Mammary epithelial cell (primary cell): ENCODE data around the gene NBPF3.

ENCODE experiments used
- EZH2 ChIP-seq: IDR thresholded peaks from 2 replicates; pipeline ENCODE4 v1.6.1; 2012; ENCODE audit warnings: low read length, inconsistent platforms, borderline replicate concordance
- TF ChIP-seq, protein P1 (sequence below), 2 donors: IDR thresholded peaks in 1 of 2; conservative IDR thresholded peaks in 1 of 2; 2 replicates each; pipeline ENCODE4 v1.5.1; 2011 to 2012; ENCODE audit warnings: inconsistent platforms in 2 of 2, low read length in 2 of 2, mild to moderate bottlenecking in 2 of 2, control low read depth in 1 of 2, low read depth in 1 of 2; ENCODE audit not compliant: insufficient read depth in 1 of 2; ENCODE audit errors: extremely low read depth in 1 of 2

DNA sequence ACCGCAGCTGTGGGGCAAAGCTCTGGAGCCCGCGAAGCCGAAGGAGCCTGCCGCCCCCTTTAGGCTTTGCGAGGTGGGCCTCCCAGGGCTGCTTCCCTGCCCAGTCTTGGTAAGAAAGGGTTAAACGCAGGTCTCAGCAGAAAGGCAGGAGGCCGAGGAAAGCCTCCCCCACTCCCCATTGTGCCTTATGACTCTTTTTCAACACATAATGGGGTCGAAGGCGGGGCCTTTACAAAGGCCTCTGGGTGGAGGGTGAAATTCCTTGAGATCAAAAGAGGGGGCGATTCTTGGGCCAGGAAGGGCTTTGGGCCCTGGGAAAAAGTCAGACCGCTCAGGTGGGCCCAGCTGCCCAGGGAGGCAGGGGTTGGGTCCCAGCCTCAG lies 70.2 kb downstream of the NBPF3 start:
- no peak for TF ChIP-seq EZH2
- TF ChIP-seq, protein P1, sequence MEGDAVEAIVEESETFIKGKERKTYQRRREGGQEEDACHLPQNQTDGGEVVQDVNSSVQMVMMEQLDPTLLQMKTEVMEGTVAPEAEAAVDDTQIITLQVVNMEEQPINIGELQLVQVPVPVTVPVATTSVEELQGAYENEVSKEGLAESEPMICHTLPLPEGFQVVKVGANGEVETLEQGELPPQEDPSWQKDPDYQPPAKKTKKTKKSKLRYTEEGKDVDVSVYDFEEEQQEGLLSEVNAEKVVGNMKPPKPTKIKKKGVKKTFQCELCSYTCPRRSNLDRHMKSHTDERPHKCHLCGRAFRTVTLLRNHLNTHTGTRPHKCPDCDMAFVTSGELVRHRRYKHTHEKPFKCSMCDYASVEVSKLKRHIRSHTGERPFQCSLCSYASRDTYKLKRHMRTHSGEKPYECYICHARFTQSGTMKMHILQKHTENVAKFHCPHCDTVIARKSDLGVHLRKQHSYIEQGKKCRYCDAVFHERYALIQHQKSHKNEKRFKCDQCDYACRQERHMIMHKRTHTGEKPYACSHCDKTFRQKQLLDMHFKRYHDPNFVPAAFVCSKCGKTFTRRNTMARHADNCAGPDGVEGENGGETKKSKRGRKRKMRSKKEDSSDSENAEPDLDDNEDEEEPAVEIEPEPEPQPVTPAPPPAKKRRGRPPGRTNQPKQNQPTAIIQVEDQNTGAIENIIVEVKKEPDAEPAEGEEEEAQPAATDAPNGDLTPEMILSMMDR (conservative IDR thresholded peaks at IDR 0.05 in 1 of 2, IDR thresholded peaks at IDR 0.05 in 1 of 2; ENCODE audit: extremely low read depth in 1 of 2, insufficient read depth in 1 of 2, low read depth in 1 of 2, low read length in 2 of 2) = no peak
